Measurements from ENCODE around the gene MAML3.

Gene MAML3

DNA sequence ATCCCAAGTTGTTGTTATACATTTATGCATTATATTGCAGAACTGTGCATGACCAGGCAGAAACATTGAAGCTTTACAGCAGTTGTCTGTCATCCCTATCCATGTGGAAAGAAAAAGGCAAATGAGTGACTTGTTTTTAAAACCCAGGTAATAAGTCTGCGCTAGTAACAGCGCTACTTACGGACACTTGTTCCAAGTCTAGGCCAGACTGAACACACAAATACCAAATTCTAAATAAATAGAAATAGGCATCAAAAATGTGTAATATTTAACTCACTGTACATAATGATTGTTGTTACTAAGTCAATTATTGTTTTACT lies 548 bp upstream of the MAML3 start:
- DNase-seq: no peak

DNA sequence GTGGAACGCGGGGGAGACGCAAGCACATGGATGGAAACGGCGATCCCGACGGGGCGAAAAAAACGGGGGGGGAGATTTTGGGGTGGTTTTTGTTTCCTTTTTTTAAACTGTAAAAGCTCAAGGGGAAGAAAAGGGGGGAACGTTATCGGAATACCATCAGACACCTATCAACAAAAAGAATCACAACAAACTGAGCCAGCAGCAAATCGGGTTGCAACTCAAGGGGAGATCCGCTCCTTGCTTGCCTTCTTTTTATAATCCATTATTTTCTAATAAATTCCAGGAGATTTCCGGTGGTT lies 616 bp downstream of the MAML3 start:
- no peak for DNase-seq

- DNase-seq: peak; percentile 40
Observed at GRCh38 chr4:140152751-140153418, 1.1 kb downstream of the MAML3 start.

DNA sequence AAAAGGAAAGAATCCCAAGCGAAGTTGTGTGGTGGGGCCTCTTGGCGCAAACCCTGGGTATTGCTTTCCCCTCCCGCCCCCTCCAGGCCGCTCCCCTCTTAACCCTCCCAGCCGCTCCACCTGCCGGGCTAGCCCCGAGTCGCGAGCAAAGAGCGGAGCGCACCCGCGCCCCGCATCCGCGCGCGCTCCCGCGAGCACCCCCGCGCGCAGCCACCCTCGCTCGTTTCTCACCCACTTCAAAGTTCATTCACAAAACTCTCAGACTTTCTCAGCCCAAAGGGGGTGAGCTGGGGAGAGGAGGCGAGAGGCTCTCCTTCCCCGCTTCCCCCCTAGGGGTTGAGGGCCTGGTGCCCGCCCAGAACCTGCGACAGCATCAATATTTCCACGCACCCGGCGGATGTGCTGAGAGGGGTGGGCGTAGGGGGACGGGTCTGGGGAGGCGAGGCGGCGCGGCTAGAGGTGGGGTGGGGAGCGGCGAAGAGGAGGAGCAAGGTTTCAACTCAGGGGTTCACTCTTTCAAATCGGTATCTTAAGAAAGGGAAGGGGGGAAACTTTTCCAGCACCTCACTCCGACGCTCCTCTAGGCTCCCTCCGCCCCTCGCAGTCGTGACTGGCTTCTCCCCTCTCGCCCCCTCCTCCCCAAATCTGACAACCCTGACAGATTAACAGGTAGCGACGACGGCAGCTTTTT lies 1.8 kb downstream of the MAML3 start:
- DNase-seq: peak; percentile 21

DNA sequence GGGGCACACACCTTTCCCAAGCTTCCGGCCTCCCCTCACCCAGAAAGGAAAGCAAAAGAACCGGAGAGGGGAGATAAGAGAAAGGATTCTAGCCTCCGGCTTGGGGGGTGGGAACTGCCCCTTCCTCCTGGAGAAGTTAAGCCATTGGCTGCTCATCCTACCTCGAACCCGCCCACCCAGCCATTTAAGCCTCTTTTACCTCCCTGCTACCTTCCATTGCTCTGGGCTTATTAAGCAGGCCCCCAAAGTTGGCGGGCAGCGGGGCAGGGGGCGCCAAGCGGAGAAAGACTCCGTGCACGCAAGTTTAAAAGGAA lies 2.3 kb downstream of the MAML3 start:
- peak; percentile 63 for DNase-seq

DNA sequence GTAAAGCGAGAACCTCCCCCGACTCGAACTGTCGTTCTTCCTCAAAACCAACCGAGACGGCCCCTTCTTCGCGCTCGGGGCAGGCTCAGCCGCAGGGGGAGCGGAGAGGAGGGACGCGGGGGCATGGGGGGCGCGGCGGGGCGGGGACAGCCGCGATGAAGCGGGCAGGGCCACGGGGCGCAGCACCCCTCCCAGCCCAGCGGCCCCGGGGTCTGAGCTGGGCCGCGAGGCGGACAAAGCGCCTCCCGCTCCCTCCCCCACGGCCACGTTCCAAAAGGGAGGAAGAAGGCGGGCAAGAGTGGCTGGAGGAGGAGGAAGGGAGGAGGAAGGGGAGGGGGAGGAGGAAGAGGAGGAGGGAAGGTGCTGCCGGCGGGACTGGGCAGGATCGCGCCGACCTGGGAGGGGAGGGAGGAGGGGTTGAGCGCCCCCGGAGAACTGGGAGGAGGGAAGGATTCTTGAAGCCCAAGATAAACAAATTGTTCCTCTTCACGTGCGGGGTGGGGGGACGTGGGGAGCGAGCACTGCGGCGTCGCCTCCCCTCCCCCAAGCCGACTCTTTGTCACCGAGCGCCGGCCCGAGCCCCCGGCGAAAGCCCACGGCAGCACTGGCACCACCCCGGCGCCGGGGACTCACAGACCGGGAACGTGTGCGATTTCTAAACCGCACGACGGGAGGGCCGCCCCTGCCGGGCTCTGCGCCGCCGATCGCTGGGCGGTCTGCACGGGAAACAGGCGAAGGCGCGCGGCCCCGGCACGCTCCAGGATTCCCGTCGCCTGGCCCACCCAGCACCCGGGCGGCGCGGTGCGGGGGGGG lies 2.9 kb downstream of the MAML3 start:
- peak; percentile 80 for DNase-seq

- DNase-seq: no peak
Observed at GRCh38 chr4:140150636-140150885, 3.4 kb downstream of the MAML3 start.

GRCh38 chr4:140149846-140150635 lies 3.9 kb downstream of the MAML3 start:
- DNase-seq: no peak

DNA sequence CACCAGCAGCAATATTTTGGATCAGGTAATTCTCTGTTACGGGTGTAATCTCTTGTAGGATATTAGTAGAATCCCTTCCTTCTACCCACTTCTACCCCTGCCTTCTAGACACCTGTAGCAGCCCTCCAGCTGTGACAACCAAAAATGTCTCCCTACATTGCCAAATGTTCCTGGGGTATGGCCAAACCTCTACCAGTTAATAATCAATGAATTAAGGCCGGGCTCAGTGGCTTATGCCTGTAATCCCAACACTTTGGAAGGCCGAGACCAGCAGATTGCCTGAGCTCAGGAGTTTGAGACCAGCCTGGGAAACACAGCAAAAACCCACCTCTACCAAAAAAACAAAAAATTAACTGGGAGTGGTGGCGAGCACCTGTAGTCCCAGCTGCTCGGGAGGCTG lies 9.9 kb downstream of the MAML3 start:
- DNase-seq: no peak

- no peak for DNase-seq
Observed at GRCh38 chr4:140141210-140141835, 12.7 kb downstream of the MAML3 start.

DNA sequence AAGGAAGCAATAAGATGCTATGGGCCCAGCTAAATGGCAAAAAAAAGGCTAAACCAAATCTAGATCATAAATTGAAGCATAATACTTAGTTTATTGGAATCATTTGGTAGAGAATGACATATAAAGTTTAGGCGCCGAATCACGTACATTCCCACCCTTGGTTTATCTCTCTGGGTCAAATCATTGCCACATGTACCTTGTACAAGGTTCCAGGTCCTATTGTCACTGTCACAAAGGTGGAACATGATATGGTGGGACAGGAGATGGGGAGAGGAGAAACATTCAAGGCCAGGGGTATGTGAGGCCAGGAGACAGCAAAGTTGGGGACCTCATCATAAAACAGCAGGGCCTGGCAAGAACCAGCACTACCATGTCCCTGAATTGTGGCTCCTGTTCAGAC lies 13.4 kb downstream of the MAML3 start:
- DNase-seq: no peak

GRCh38 chr4:140138428-140138827 lies 15.6 kb downstream of the MAML3 start:
- no peak for DNase-seq

- peak; percentile 17 for DNase-seq
Observed at GRCh38 chr4:140137671-140138070, 16.3 kb downstream of the MAML3 start.

- peak; percentile 69 for DNase-seq
Observed at GRCh38 chr4:140136509-140136908, 17.5 kb downstream of the MAML3 start.

- peak; percentile 27 for DNase-seq
Observed at GRCh38 chr4:140135529-140136088, 18.4 kb downstream of the MAML3 start.

DNA sequence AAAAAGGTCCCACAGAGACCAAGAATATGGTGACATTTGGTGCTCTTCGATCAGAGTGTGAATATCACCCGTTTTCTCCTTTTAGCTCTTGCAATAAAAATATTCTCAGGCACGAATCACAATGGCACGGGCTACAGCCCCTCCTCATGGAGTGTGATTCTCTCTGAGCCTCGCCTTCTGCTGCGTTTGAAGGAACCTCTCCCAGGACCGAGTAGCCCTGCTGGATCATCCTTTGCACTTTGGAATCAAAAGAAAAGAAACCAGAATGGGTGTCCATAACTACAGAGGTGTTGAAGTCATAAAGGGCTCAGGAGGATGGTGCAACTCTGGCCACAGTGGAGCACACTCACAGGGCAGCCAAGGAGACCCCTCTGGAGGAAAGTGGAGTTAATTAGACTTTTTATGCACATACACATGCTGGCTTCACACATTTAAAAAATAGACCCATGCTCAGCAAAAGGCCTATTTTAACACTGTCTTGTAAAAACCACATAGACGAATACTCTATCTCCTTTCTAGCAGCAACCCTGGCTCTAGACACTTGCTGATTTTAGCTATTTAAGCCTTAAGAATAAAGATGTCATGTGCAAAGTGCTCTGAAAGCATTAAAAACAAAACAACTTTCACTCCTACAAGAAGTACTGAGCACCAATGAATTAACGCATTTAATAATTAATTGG lies 19.1 kb downstream of the MAML3 start:
- DNase-seq: no peak

DNA sequence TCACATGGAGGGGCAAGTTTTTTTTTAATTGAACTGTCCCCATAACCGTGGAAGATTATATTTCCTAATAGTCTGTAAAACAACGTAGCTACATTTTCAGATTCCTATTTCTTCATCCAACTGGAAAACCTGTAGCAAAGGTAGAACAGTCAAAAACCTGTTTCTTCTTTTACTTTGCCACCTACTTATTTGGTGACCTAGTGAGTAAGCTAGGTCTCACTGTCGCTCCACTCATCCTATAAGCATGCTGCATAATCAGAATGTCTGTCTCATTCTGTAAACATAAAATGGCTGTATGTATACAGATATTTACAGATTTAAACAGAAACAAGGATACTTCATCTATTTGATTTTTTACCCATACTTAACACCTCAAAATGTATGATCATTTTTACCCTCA lies 20.4 kb downstream of the MAML3 start:
- DNase-seq: no peak

GRCh38 chr4:140131675-140132229 lies 22.2 kb downstream of the MAML3 start:
- DNase-seq: no peak

DNA sequence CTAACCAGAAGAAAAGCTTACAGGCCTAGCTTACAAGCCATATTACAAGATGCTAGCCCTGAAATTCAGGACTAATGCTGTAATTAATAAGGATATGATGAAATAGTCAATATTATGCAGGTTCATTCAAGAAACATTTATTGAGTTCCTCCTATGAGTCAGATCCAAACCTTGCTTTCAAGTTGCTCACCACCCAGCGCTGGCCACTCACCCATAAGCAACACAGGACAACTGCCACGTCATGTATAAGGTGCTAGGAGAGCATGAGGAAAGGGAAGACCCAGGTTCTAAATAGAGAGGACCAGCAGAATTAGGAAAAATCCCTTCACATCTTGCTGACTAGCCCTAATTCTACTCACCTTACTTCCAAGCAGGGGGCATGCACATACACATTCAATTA lies 23.3 kb downstream of the MAML3 start:
- DNase-seq: peak; percentile 77

GRCh38 chr4:140127422-140127821 lies 26.6 kb downstream of the MAML3 start:
- DNase-seq: no peak

DNA sequence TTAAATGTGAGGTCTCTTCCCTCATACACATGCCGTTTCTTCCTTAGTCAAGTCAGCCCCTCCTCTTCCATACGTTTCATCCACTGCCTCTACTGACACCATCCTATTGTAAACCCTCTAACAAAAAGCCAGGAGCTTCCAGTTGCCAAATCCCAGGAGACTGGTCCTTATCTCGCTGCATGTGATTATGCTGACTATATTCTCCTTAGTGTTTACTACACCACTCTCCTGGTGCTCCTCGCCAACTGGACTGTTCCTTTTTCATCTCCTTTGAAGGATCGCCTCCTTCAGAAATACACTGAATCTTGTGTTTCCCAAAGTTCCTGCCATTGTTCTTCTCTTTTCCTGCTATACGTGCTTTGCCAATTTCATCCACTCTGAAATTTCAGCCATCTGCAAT lies 27.7 kb downstream of the MAML3 start:
- no peak for DNase-seq

GRCh38 chr4:140125374-140125773 lies 28.6 kb downstream of the MAML3 start:
- no peak for DNase-seq
